COLO829 (cell line): ENCODE data around the gene CABLES2.

Source experiments
- DNase-seq: peaks from one replicate; pipeline ENCODE4 v3.0.0; 2012; ENCODE audit warnings: low spot score

The CABLES2 gene

GRCh38 chr20:62372042-62372993 lies 34.8 kb downstream of the CABLES2 start:
- DNase-seq: no peak

GRCh38 chr20:62371588-62372041 lies 35.5 kb downstream of the CABLES2 start:
- no peak for DNase-seq

- no peak for DNase-seq
These were observed 36.1 kb downstream of the CABLES2 start for GRCh38 chr20:62370807-62371587.

- DNase-seq: no peak
These were observed 36.8 kb downstream of the CABLES2 start for GRCh38 chr20:62370115-62370806.

GRCh38 chr20:62369815-62370114 lies 37.3 kb downstream of the CABLES2 start:
- no peak for DNase-seq

- DNase-seq: no peak
These were observed 37.9 kb downstream of the CABLES2 start for GRCh38 chr20:62368976-62369814.

GRCh38 chr20:62368392-62368975 lies 38.6 kb downstream of the CABLES2 start:
- peak; percentile 54 for DNase-seq

GRCh38 chr20:62367633-62368391 lies 39.3 kb downstream of the CABLES2 start:
- no peak for DNase-seq

GRCh38 chr20:62367136-62367632 lies 39.9 kb downstream of the CABLES2 start, which contains the start of gene LAMA5:
Gene LAMA5 (minus strand): TSS chr20:62367312. CDS start chr20:62367245, 67 bp downstream.
- peak; percentile 47 for DNase-seq

GRCh38 chr20:62366370-62367135 lies 40.5 kb downstream of the CABLES2 start:
- DNase-seq: no peak

GRCh38 chr20:62365814-62366369 lies 41.2 kb downstream of the CABLES2 start:
- no peak for DNase-seq

GRCh38 chr20:62364911-62365736 lies 42.0 kb downstream of the CABLES2 start:
- DNase-seq: no peak

GRCh38 chr20:62363920-62364851 lies 42.9 kb downstream of the CABLES2 start:
- no peak for DNase-seq

GRCh38 chr20:62362991-62363919 lies 43.8 kb downstream of the CABLES2 start:
- no peak for DNase-seq

- no peak for DNase-seq
These were observed 44.5 kb downstream of the CABLES2 start for GRCh38 chr20:62362590-62362940.
